Measurements from ENCODE around the gene DENND1A. TPM values are rescaled to one million over a fixed set of nuclear protein-coding genes. Genes with fewer than 3 reads are reported as not detected.

DENND1A gene
- total RNA-seq, 1 experiment from 2014 or later: 19.7 TPM

DNA sequence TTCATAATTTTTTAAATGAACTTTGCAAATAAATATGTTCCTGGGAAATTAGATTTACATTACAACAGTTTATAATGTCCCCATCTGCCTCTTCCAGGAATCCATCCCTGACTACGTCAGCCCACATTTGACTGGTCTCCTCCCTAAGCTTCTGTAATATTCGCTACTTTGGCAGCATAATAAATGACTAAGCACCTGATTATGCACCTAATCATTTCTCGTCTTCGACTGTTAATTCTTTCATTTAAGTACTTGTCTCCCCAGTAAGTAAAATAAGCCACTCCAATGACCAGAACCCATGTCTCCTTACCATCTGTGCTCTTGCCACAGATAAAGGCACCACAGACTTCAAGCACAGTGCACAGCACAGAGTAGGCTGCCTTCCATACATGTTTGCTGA, 122.7 kb downstream of the DENND1A start:
- in situ Hi-C loops (cut with HindIII; ENCODE audit: low pct_unique_long_range_greater_than_20kb, low sequenced_read_pairs): no loop called here
- CTCF ChIA-PET: no interaction called here
- BruUV-seq (replicated peaks): no TSS peak

DNA sequence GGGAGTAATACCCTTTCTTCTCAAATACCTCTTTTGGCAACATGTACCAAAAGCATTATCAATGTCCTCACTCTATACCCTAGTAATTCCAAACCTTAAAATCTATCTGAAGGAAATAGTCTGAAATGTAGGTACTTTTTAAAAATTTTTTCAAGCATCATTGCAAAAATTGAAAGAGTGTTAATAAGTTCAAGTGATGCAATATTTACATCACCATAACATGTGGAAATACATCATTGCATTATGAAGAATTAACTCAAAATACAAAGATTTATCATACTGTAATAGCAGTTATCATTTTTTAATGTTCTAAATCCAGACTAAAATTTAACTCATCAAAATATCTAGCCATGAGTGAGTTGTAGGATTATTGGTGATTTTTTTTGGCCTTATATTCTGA, 123.1 kb downstream of the DENND1A start:
- Histone ChIP-seq H3K4me1 (ENCODE audit: control insufficient read depth, insufficient read depth, low read length) (no peaks in the 10 kb centered on the region), H3K9me3 (ENCODE audit: control insufficient read depth, insufficient read depth, low read depth, low read length) (no peaks in the 10 kb centered on the region), H3K4me3 (ENCODE audit: low read depth in 2 of 2, low read length in 2 of 2) (no peak overlapping the region), H3K27me3 (ENCODE audit: control insufficient read depth, insufficient read depth, low read length) (no peaks in the 10 kb centered on the region), H3K27ac (ENCODE audit: low read length) (no peak overlapping the region), H3K36me3 (ENCODE audit: control insufficient read depth, insufficient read depth, low read length) (no peaks in the 10 kb centered on the region)
- BruUV-seq (replicated peaks): no TSS peak
- TF ChIP-seq POLR2AphosphoS5 (IDR thresholded peaks at IDR 0.05; ENCODE audit: low read depth, low read length) (no peak), SIN3A (IDR thresholded peaks at IDR 0.05; ENCODE audit: borderline replicate concordance, insufficient read depth, low read depth, low read length) (no peak), TCF7L2 (IDR thresholded peaks at IDR 0.05; ENCODE audit: low read depth, low read length) (no peak)
- TF ChIP-seq, protein P1, sequence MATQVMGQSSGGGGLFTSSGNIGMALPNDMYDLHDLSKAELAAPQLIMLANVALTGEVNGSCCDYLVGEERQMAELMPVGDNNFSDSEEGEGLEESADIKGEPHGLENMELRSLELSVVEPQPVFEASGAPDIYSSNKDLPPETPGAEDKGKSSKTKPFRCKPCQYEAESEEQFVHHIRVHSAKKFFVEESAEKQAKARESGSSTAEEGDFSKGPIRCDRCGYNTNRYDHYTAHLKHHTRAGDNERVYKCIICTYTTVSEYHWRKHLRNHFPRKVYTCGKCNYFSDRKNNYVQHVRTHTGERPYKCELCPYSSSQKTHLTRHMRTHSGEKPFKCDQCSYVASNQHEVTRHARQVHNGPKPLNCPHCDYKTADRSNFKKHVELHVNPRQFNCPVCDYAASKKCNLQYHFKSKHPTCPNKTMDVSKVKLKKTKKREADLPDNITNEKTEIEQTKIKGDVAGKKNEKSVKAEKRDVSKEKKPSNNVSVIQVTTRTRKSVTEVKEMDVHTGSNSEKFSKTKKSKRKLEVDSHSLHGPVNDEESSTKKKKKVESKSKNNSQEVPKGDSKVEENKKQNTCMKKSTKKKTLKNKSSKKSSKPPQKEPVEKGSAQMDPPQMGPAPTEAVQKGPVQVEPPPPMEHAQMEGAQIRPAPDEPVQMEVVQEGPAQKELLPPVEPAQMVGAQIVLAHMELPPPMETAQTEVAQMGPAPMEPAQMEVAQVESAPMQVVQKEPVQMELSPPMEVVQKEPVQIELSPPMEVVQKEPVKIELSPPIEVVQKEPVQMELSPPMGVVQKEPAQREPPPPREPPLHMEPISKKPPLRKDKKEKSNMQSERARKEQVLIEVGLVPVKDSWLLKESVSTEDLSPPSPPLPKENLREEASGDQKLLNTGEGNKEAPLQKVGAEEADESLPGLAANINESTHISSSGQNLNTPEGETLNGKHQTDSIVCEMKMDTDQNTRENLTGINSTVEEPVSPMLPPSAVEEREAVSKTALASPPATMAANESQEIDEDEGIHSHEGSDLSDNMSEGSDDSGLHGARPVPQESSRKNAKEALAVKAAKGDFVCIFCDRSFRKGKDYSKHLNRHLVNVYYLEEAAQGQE (IDR thresholded peaks at IDR 0.05; ENCODE audit: insufficient read depth in 1 of 2, low read depth in 2 of 2, low read length in 1 of 2): no peak
- TF ChIP-seq, protein P2, sequence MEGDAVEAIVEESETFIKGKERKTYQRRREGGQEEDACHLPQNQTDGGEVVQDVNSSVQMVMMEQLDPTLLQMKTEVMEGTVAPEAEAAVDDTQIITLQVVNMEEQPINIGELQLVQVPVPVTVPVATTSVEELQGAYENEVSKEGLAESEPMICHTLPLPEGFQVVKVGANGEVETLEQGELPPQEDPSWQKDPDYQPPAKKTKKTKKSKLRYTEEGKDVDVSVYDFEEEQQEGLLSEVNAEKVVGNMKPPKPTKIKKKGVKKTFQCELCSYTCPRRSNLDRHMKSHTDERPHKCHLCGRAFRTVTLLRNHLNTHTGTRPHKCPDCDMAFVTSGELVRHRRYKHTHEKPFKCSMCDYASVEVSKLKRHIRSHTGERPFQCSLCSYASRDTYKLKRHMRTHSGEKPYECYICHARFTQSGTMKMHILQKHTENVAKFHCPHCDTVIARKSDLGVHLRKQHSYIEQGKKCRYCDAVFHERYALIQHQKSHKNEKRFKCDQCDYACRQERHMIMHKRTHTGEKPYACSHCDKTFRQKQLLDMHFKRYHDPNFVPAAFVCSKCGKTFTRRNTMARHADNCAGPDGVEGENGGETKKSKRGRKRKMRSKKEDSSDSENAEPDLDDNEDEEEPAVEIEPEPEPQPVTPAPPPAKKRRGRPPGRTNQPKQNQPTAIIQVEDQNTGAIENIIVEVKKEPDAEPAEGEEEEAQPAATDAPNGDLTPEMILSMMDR (IDR thresholded peaks at IDR 0.05): no peak
- ChIA-PET POLR2A (no interaction called here), CTCF (no interaction called here)
- intact Hi-C loops (cut with micrococcal nuclease; ENCODE audit: unreplicated experiment): no loop called here
- ATAC-seq: no peak
- no peak for DNase-seq (ENCODE audit: low read depth, low spot score)
- in situ Hi-C loops (cut with HindIII; ENCODE audit: low pct_unique_long_range_greater_than_20kb, low sequenced_read_pairs): no loop called here

More for the DNA sequence above, 122.7 kb downstream of the DENND1A start:
- Histone ChIP-seq H3K27me3 (ENCODE audit: control insufficient read depth, insufficient read depth, low read length) (no peaks in the 10 kb centered on the region), H3K4me3 (ENCODE audit: low read depth in 2 of 2, low read length in 2 of 2) (no peak overlapping the region), H3K36me3 (ENCODE audit: control insufficient read depth, insufficient read depth, low read length) (no peaks in the 10 kb centered on the region), H3K27ac (ENCODE audit: low read length) (no peak overlapping the region), H3K9me3 (ENCODE audit: control insufficient read depth, insufficient read depth, low read depth, low read length) (no peaks in the 10 kb centered on the region), H3K4me1 (ENCODE audit: control insufficient read depth, insufficient read depth, low read length) (no peaks in the 10 kb centered on the region)
- intact Hi-C loops (cut with micrococcal nuclease; ENCODE audit: unreplicated experiment): no loop called here
- no peak for ATAC-seq
- DNase-seq (ENCODE audit: low read depth, low spot score): no peak
- TF ChIP-seq TCF7L2 (IDR thresholded peaks at IDR 0.05; ENCODE audit: low read depth, low read length) (no peak), POLR2AphosphoS5 (IDR thresholded peaks at IDR 0.05; ENCODE audit: low read depth, low read length) (no peak), SIN3A (IDR thresholded peaks at IDR 0.05; ENCODE audit: borderline replicate concordance, insufficient read depth, low read depth, low read length) (no peak)
- TF ChIP-seq, protein P1 (IDR thresholded peaks at IDR 0.05; ENCODE audit: insufficient read depth in 1 of 2, low read depth in 2 of 2, low read length in 1 of 2): no peak
- TF ChIP-seq, protein P2 (IDR thresholded peaks at IDR 0.05): no peak
- POLR2A ChIA-PET: no interaction called here
